Stomach smooth muscle (tissue), 2 donors: ENCODE measurements around the gene MESD.

Source experiments
- H3K27ac ChIP-seq: one replicate; pipeline ENCODE4 v1.7.0; 2013; ENCODE audit warnings: mild to moderate bottlenecking, low read length, inconsistent platforms
- H3K27me3 ChIP-seq, 2 donors: one replicate each; pipeline ENCODE4 v1.7.0; 2013; ENCODE audit warnings: low read length in 2 of 2; ENCODE audit not compliant: insufficient read depth in 2 of 2, control insufficient read depth in 1 of 2
- H3K36me3 ChIP-seq, 2 donors: one replicate each; pipeline ENCODE4 v1.7.0; 2013; ENCODE audit warnings: low read length in 2 of 2; ENCODE audit not compliant: control insufficient read depth in 2 of 2, insufficient read depth in 2 of 2
- H3K4me1 ChIP-seq: one replicate; pipeline ENCODE4 v1.7.0; 2013; ENCODE audit warnings: low read length; ENCODE audit not compliant: control insufficient read depth, insufficient read depth
- H3K4me3 ChIP-seq, 2 donors: one replicate each; pipeline ENCODE4 v1.7.0; 2013; ENCODE audit warnings: low read length in 2 of 2
- H3K9ac ChIP-seq, 2 donors: one replicate each; pipeline ENCODE4 v1.7.0; 2013; ENCODE audit warnings: low read length in 2 of 2, mild to moderate bottlenecking in 1 of 2
- H3K9me3 ChIP-seq, 2 donors: one replicate each; pipeline ENCODE4 v1.7.0; 2013; ENCODE audit warnings: low read length in 2 of 2; ENCODE audit not compliant: control insufficient read depth in 2 of 2
- donor health status: healthy.
- donor health status: Pancreatic carcinoma.

MESD gene

DNA sequence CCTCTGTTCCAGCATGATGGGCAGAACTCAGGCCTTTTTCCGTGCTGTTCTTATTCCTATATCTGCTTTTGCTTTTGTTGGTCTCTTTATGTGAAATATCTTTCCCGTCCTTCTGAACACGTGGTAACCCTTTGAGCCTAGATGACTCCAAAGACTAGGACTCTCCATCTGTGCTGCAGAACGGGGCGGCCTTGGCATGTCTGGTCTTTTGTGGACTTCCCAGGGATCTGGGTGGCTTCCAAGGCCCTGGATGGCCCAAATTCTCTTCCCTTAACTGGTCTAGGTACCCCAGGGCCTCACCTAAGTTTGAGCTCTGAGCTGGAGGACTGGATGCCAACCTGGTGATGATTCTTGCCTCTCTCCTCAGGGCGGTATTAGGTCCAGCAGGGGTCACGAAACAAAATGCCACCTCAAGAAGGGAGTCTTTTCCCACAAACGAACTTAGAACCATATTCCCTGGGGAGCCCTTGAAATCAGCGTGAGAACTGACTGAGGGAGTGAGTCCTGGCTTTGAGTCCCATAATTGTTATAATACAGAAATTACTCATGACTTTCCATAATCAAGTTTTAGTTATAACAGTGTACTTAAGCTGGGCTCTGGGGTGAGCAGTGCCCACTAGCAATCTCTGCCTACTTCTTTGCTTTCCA is 25.0 kb upstream of the MESD start:
- Histone ChIP-seq H3K9me3 (no peaks in the 10 kb centered on the region), H3K4me3 (no peak overlapping the region), H3K36me3 (no peaks in the 10 kb centered on the region), H3K9ac (no peak overlapping the region), H3K4me1 (peaks cover 11% of the 10 kb centered on the region), H3K27ac (no peak overlapping the region), H3K27me3 (no peaks in the 10 kb centered on the region)

GRCh38 chr15:81013396-81013929 is 23.8 kb upstream of the MESD start:
- no peaks in the 10 kb centered on the region for H3K27me3 ChIP-seq
- H3K9ac ChIP-seq: no peak overlapping the region
- H3K27ac ChIP-seq: no peak overlapping the region
- H3K9me3 ChIP-seq: no peaks in the 10 kb centered on the region
- H3K4me3 ChIP-seq: no peak overlapping the region
- peaks cover 11% of the 10 kb centered on the region for H3K4me1 ChIP-seq
- H3K36me3 ChIP-seq: no peaks in the 10 kb centered on the region

DNA sequence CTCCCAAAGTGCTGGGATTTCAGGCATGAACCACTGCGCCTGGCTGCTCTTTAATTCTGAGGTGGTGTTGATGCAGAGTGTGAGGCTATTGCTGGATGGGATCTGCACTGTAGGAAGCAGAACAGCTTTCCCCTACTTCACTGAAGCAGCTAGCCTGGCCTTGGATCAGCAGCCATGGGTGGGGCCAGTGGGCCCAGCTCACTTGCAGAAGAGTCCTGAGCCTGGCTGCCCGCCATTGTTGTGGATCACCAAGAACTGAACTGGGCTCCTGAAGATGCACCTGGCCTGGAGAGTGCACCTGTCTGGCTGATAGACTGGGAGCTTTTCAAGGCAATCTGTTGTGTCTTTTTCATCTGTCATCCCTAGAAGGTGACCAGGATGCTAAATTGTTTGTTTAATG is 23.0 kb upstream of the MESD start:
- Histone ChIP-seq H3K27ac (no peak overlapping the region), H3K4me3 (no peak overlapping the region), H3K36me3 (no peaks in the 10 kb centered on the region), H3K27me3 (no peaks in the 10 kb centered on the region), H3K4me1 (peaks cover 11% of the 10 kb centered on the region), H3K9ac (no peak overlapping the region), H3K9me3 (no peaks in the 10 kb centered on the region)

- H3K4me3 ChIP-seq: no peak overlapping the region
- no peak overlapping the region for H3K9ac ChIP-seq
- H3K27me3 ChIP-seq: no peaks in the 10 kb centered on the region
- no peak overlapping the region for H3K27ac ChIP-seq
- no peaks in the 10 kb centered on the region for H3K36me3 ChIP-seq
- H3K4me1 ChIP-seq: peaks cover 11% of the 10 kb centered on the region
- no peaks in the 10 kb centered on the region for H3K9me3 ChIP-seq
These were observed 22.0 kb upstream of the MESD start for GRCh38 chr15:81011593-81011992.

GRCh38 chr15:81010086-81010485 is 20.5 kb upstream of the MESD start:
- Histone ChIP-seq H3K27me3 (no peaks in the 10 kb centered on the region), H3K36me3 (no peaks in the 10 kb centered on the region), H3K4me1 (peaks cover 6% of the 10 kb centered on the region), H3K27ac (no peak overlapping the region), H3K9ac (no peak overlapping the region), H3K4me3 (no peak overlapping the region), H3K9me3 (no peaks in the 10 kb centered on the region)

GRCh38 chr15:81008312-81008711 is 18.7 kb upstream of the MESD start:
- Histone ChIP-seq H3K9me3 (no peaks in the 10 kb centered on the region), H3K36me3 (peaks cover 0 to 6% of the 10 kb centered on the region in 2 donors), H3K27me3 (no peaks in the 10 kb centered on the region), H3K9ac (no peak overlapping the region), H3K27ac (no peak overlapping the region), H3K4me3 (no peak overlapping the region), H3K4me1 (no peaks in the 10 kb centered on the region)

GRCh38 chr15:81007428-81008064 is 17.9 kb upstream of the MESD start:
- H3K9ac ChIP-seq: no peak overlapping the region
- no peaks in the 10 kb centered on the region for H3K27me3 ChIP-seq
- no peaks in the 10 kb centered on the region for H3K9me3 ChIP-seq
- no peak overlapping the region for H3K4me3 ChIP-seq
- H3K27ac ChIP-seq: no peak overlapping the region
- H3K4me1 ChIP-seq: peaks cover 6% of the 10 kb centered on the region
- peaks cover 4 to 6% of the 10 kb centered on the region in 2 donors for H3K36me3 ChIP-seq

DNA sequence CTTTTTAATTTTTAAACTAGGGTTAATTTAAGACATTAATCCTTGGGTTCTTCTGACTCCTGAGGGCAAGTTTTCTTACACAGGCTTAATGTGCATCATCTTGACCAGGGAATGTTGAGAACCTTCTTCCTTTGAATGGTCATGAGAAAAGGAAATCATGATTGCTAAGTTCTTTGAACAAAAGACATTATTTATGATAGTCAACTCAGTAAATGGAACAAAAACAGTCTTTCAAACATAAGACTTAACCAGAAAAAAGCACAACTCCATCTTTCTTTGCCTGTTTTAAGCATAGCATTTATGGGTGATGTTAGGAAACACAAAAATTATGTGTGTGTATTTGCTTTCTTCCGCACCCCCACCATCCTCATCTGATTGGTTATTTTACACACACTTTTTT is 16.5 kb upstream of the MESD start:
- Histone ChIP-seq H3K27ac (no peak overlapping the region), H3K9ac (no peak overlapping the region), H3K36me3 (peaks cover 4 to 6% of the 10 kb centered on the region in 2 donors), H3K27me3 (no peaks in the 10 kb centered on the region), H3K4me1 (peaks cover 15% of the 10 kb centered on the region), H3K4me3 (no peak overlapping the region), H3K9me3 (no peaks in the 10 kb centered on the region)

- no peaks in the 10 kb centered on the region for H3K9me3 ChIP-seq
- H3K9ac ChIP-seq: no peak overlapping the region
- no peaks in the 10 kb centered on the region for H3K27me3 ChIP-seq
- H3K27ac ChIP-seq: no peak overlapping the region
- H3K4me3 ChIP-seq: peak overlapping the region; percentile 83 to 87
- peaks cover 4 to 6% of the 10 kb centered on the region in 2 donors for H3K36me3 ChIP-seq
- H3K4me1 ChIP-seq: peaks cover 22% of the 10 kb centered on the region
These were observed 13.4 kb upstream of the MESD start for GRCh38 chr15:81003097-81003350.

GRCh38 chr15:81002331-81003096 is 12.9 kb upstream of the MESD start:
- Histone ChIP-seq H3K27ac (peak overlapping the region; percentile 18), H3K4me1 (peaks cover 22% of the 10 kb centered on the region)

GRCh38 chr15:81002009-81002330 is 12.4 kb upstream of the MESD start:
- Histone ChIP-seq H3K27ac (peak overlapping the region; percentile 18), H3K4me3 (peak overlapping the region; percentile 83 to 87), H3K9ac (peak overlapping the region in 1 of 2 donors; percentile 96), H3K9me3 (no peaks in the 10 kb centered on the region), H3K27me3 (no peaks in the 10 kb centered on the region), H3K4me1 (peaks cover 22% of the 10 kb centered on the region), H3K36me3 (peaks cover 4 to 6% of the 10 kb centered on the region in 2 donors)

More at GRCh38 chr15:81002331-81003096, 12.9 kb upstream of the MESD start:
- Histone ChIP-seq H3K36me3 (peaks cover 4 to 6% of the 10 kb centered on the region in 2 donors), H3K4me3 (peak overlapping the region; percentile 83 to 87), H3K27me3 (no peaks in the 10 kb centered on the region), H3K9ac (peak overlapping the region in 1 of 2 donors; percentile 96), H3K9me3 (no peaks in the 10 kb centered on the region)
